Superior temporal gyrus (tissue), 1 donor: Measurements from ENCODE around the gene ABAT.

Experiments used
- DNase-seq: peaks from one replicate; pipeline ENCODE4 v3.0.0-alpha.2; 2016; ENCODE audit errors: extremely low spot score

ABAT gene

DNA sequence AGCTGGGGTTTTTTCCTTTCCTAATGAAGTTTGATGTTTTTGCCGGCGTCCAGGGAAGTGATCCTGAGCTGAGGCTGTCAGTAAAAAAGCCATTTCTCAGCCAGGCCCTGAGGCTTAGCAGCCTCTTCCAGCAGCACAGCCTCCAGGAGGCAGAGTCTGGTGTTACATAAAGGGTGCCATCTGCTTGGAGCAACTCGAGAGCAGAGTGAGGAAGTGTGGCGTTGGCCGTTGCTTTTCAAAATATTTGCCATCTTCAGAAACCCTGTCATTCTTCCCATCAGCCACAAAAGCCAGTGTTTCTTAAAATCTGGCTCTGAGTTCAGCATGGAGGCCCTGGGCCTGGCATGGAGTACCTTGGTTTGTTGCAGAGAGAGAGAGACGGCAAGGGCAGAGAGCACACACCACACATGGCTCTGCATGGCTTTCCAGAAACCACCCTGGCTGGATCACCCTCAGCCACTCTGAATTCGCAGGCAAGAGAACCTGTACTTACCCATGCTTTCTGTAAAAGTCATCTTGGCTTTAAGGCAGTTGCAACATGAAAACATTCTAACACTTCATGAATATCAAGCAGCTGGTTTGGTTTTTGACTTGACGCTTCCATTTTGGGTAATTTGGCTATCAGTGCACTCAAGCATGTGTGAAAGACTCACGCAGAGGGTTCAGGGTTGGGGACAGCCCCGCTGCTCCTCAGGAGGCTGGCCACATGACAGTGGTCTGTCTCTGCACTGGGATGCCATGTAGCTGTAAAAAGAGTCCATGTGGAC, 144.3 kb downstream of the ABAT start:
- DNase-seq, result no peak

DNA sequence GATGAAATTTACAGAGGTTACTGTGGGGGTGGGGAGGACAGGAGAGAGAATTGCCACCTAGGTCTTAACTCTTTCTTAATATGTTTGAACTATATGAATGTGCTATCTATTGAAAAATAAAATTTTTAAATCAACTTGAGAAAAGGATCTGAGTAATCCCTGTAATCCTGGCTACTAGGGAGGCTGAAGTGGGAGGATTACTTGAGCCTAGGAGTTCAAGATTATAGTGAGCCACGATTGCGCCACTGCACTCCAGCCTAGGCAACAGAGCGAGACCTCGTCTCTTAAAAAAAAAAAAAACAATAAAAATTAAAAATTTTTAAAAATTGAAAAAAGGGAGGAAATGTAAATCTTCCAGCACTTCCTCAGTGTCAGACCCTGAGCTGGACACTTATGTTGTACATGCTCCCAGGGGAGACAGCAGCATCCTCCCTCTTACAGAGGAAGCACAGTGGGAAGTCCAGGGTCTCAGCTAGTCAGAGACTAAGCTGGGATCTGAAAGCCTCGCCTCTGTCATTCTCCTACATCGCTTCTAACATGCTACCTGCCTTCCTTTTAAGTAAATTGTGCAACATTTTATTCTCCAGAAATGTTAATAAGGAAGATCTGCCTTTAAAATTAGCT, 145.1 kb downstream of the ABAT start:
- DNase-seq, result no peak

DNA sequence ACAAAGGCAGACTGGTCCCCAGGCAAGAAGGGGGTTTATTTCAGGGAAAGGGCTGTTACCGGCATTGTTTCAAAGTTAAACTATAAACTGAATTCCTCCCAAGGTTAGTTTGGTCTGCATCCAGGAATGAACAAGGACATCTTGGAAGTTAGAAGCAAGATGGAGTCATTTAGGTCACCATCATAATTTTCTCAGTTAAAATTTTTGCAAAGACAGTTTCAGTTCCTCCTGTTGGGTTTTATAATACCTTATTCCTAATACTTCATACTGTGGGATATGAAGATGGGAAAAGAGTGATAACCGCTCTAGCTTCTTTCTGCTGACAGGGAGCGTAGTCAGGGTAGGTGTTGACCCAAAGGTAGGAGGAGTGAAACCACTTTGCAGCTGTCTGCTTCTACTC, 148.0 kb downstream of the ABAT start:
- no peak for DNase-seq

DNA sequence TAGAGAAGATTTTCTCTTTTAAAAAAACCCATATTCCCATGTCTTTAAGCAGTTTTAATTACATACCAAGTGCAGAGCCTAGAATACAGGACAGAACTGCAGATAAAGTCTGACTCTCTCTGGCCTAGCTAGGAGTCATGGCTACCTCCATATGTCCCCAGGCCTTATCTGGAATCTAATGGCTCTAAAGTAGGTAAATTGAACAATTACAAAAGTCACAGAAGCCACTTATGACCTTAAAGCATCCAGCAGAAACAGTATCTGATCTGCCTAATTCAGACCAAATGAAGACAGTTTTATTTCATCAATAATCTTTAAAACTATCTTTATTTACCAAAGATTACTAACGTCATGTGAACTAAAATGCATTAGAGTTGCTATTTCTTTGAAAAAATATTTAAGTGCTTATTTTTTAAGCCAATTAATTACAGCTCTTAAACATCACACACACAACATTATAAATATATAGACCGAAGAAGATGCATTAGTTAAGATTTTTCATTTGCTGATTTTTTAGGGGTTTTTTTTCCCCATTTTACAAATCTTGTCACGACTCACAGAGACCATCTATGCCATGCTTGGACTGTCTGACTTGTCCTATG, 152.0 kb downstream of the ABAT start:
- no peak for DNase-seq

DNA sequence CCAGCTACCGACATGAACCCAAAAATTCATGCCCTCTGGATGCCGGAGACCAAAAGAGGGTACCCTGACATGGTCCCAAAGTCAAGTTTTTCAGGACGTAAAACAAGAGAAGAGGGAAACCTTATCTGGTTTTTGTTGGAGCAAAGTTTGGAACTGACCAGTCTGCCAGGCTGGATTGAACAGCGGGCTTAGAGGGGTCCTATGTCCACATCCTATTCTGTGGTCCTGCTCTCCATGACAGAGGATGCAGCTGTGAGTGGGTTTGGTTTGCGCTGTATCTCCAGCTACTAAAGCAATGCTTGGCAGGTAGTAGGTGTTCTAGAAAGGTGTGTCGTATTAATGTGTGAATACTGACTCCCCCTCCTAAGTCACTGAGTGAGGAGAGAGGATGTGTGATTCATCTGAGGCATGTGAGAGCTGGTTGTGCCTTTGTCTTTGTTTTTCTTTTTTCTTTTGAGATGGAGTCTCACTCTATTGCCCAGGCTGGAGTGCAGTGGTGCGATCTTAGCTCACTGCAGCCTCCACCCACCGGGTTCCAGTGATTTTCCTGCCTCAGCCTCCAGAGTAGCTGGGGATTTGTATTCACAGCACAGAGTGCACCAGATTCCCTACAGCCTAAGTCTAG, 154.2 kb downstream of the ABAT start:
- DNase-seq, result no peak

DNA sequence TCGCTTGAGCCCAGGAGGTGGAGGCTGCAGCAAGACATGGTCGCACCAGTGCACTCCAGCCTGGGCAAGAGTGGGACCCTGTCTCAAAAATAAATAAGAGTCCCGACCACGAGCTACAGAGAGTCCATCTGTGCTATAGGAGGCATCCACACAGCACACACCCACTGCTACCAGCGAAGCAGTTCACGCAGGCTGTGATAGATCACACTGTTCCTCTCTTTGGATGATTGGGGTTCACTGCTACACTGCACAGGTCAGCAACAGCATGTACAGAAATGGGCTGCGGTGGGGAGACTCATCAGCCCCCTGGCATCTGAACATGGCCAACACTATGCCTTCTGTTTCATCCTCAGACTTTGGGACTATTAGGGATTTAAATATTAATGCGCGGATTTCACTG, 157.0 kb downstream of the ABAT start:
- DNase-seq, result no peak

DNA sequence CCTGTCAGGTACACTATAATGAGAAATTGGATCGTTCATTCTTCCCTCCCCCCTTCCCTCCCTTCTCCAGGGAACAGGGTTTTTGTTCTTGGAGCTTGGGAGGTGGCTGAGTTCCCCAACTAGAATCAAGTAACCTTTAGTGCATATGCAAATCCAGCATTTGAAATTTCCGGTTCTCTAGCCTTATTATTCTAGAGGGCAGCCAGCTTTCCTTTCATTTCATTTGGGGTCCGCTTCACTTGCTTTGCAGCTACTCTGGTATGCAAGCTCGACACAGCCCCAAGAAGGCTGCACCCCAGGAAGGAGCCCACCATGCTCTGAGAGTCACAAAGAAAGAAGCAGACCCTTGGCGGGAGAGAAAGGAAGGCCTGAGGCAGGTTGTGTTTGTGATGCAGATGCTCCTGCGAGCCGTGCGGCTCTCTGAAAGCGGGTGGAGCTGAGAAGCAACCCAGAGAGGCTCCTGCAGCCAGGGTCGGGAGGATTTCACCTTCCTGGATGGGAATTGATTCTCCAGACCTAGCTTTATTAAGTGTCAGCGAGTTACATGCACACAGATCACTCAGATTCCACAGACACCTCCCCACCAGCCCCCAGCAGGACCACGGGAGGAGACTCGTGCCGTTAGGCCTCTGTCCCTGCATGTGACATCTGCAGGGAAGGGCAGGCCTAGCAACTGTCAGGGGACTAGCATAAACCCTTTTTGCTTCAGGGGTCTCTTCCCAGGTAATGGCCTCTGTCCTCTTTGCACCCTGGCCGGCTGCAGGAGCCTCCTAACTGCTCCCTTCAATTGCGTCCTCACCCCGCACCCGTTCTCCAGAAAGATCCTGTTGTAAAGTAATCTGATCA, 157.7 kb downstream of the ABAT start:
- DNase-seq, result no peak

DNA sequence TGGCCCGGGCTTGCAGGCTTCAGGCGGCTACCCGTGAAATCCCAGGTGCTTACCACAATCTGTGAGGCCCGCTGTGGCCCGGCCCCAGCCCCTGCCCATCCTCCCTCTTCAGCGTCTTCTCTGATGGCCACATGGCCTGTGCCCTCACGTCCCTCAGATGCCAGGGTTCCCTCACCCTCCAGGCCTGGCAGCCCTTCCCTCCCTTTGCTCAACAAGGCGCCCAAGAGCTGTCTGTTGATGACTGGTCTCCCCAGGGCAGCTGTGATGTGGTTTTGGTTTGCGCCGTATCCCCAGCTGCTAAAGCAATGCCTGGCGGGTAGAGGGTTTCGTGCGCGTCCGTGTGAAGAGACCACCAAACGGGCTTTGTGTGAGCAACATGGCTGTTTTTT, 158.3 kb downstream of the ABAT start:
- no peak for DNase-seq
